OCI-LY3 (cell line): ENCODE measurements around the gene CNTNAP2.

Experiments
- H2AFZ ChIP-seq: fragments of 200-600, 300-600 bp; shearing (Covaris generic); 2 replicates; pipeline ENCODE4 v1.6.0; 2014; ENCODE audit warnings: antibody characterized with exemption, low read depth, low read length
- H3K27ac ChIP-seq: fragments of 200-600, 300-600 bp; sonication (generic); 2 replicates; pipeline ENCODE4 v1.5.1; 2014; ENCODE audit warnings: mild to moderate bottlenecking, low read length, moderate library complexity, mixed read lengths
- H3K27me3 ChIP-seq: fragments of 200-600, 300-600 bp; sonication (generic); 2 replicates; pipeline ENCODE4 v1.6.1; 2014; ENCODE audit warnings: low read depth, low read length, mixed read lengths
- H3K36me3 ChIP-seq: fragments of 200-600, 300-600 bp; sonication (generic); replicated peaks from 2 replicates; pipeline ENCODE3; 2014; ENCODE audit warnings: low read depth, low read length, mixed read lengths
- H3K4me1 ChIP-seq: fragments of 300-600, 200-600 bp; sonication (generic); 2 replicates; pipeline ENCODE4 v1.6.1; 2014; ENCODE audit warnings: low read length, mixed read lengths
- H3K4me2 ChIP-seq: fragments of 200-600, 300-600 bp; sonication (generic); 2 replicates; pipeline ENCODE4 v1.6.1; 2014; ENCODE audit warnings: low read length, mixed read lengths
- H3K4me3 ChIP-seq: fragments of 300-600, 200-600 bp; sonication (generic); 2 replicates; pipeline ENCODE4 v1.5.1; 2014; ENCODE audit warnings: antibody characterized with exemption, mild to moderate bottlenecking, low read length, moderate library complexity
- H3K79me2 ChIP-seq: fragments of 300-600, 200-600 bp; shearing (Covaris generic); 2 replicates; pipeline ENCODE4 v1.6.1; 2014; ENCODE audit warnings: mild to moderate bottlenecking, low read length, mixed read lengths
- H3K9ac ChIP-seq: fragments of 300-600, 200-600 bp; shearing (Covaris generic); 2 replicates; pipeline ENCODE4 v1.6.0; 2014; ENCODE audit warnings: mild to moderate bottlenecking, low read length, moderate library complexity
- H3K9me3 ChIP-seq: fragments of 200-600, 300-600 bp; shearing (Covaris generic); 2 replicates; pipeline ENCODE4 v1.6.1; 2014; ENCODE audit warnings: low read length, mixed read lengths; ENCODE audit not compliant: insufficient read depth
- H4K20me1 ChIP-seq: fragments of 200-600, 300-600 bp; sonication (generic); 2 replicates; pipeline ENCODE4 v1.6.1; 2016; ENCODE audit warnings: low read length, mixed read lengths; ENCODE audit not compliant: insufficient read depth
- EZH2phosphoT487 ChIP-seq: fragments of 200-600 bp; shearing (Covaris generic); IDR thresholded peaks from 2 replicates; pipeline ENCODE4 v1.6.1; 2018; ENCODE audit warnings: antibody characterized with exemption, mixed run types, low read depth
- TF ChIP-seq, protein P1 (sequence below): fragments of 200-600, 300-600 bp; sonication (generic); IDR thresholded peaks from 2 replicates; pipeline ENCODE4 v1.5.1; 2014; ENCODE audit warnings: antibody characterized with exemption, low read length, low read depth

Gene CNTNAP2

DNA sequence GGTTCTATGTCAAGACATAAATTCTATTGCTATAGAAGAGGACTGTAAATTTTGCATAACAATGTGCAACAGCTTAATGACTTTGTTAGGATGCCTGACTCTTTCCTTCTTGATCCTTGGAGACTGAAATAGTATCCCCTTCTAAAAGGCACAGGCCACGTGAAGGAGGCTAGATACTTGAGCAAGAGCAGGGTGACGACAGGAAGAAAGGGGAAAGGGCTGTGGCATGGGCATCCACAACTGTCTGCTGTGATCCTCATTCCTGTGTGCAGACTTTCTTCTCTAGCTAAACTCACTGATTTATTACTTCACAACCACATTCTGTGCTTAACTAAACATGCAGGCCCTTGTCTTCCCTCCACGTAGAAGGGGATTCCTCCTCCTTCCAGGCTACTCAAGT is 1362.2 kb downstream of the CNTNAP2 start:
- no peak for TF ChIP-seq EZH2phosphoT487
- TF ChIP-seq, protein P1, sequence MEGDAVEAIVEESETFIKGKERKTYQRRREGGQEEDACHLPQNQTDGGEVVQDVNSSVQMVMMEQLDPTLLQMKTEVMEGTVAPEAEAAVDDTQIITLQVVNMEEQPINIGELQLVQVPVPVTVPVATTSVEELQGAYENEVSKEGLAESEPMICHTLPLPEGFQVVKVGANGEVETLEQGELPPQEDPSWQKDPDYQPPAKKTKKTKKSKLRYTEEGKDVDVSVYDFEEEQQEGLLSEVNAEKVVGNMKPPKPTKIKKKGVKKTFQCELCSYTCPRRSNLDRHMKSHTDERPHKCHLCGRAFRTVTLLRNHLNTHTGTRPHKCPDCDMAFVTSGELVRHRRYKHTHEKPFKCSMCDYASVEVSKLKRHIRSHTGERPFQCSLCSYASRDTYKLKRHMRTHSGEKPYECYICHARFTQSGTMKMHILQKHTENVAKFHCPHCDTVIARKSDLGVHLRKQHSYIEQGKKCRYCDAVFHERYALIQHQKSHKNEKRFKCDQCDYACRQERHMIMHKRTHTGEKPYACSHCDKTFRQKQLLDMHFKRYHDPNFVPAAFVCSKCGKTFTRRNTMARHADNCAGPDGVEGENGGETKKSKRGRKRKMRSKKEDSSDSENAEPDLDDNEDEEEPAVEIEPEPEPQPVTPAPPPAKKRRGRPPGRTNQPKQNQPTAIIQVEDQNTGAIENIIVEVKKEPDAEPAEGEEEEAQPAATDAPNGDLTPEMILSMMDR = no peak
- Histone ChIP-seq H3K4me1 (0 out of 2 replicates have a peak, but pooled peaks cover 3% of the 10 kb centered on the region), H3K27me3 (no peaks in the 10 kb centered on the region), H2AFZ (no peak overlapping the region), H3K27ac (no peak overlapping the region), H4K20me1 (no peaks in the 10 kb centered on the region), H3K9ac (no peak overlapping the region), H3K79me2 (no peaks in the 10 kb centered on the region), H3K9me3 (no peaks in the 10 kb centered on the region), H3K36me3 (no peaks in the 10 kb centered on the region), H3K4me3 (no peak overlapping the region), H3K4me2 (no peak overlapping the region)

DNA sequence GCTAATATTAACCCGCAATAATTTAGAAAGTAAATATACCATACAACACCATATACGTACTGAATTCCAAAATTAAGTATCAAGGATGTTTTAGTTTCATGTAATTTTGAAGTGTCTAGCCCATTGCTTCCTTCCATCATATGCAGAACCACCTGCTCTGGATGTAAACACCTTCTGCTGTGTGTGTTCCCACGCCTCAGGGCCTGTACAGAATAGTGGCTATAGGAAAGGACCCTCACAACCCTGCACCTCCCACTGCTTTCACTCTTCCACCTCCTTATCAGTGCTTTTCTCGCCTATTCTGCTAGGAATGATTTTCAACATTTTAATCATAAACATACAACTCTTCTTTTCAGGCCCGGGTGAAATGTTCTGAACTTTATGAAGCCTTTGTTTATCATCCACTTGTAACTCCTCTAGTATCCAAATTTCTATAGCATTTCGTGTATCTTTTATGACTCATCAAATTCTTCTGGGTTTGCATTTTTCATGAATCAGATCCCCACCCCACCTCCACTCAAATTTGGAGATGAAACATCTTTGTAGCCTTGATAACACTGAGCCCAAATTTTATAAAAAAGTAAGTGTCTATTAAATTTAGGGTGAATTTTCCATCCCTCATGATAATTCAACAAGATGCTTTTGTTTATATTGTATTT is 1367.2 kb downstream of the CNTNAP2 start:
- H3K27ac ChIP-seq = no peak overlapping the region
- no peak for TF ChIP-seq EZH2phosphoT487
- H3K4me3 ChIP-seq = no peak overlapping the region
- no peaks in the 10 kb centered on the region for H3K79me2 ChIP-seq
- 0 out of 2 replicates have a peak, but pooled peaks cover 3% of the 10 kb centered on the region for H3K4me1 ChIP-seq
- H3K27me3 ChIP-seq = no peaks in the 10 kb centered on the region
- H4K20me1 ChIP-seq = no peaks in the 10 kb centered on the region
- no peak overlapping the region for H3K9ac ChIP-seq
- no peaks in the 10 kb centered on the region for H3K9me3 ChIP-seq
- H3K4me2 ChIP-seq = no peak overlapping the region
- no peak overlapping the region for H2AFZ ChIP-seq
- no peaks in the 10 kb centered on the region for H3K36me3 ChIP-seq

DNA sequence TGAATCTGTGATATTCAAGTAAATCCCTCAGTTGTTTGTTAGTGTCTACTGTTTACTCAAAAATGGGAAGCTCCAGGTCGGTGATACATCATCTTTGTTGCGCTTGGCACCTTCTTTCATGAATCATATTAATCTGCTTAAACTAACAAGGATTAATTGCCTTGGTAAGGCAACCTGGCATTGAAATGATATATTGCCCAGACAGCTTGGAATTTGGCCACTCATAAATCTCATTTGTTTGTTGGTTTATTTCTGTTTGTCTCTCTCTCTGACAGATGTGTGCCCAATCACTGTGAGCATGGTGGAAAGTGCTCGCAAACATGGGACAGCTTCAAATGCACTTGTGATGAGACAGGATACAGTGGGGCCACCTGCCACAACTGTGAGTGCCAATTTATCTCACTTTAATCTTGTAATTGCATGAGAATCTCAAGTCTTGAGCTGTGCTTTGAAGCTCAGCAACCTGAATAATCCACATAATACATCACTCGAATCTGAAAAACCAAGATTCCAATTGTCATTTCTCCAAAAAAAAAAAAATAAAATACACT is 1369.1 kb downstream of the CNTNAP2 start:
- TF ChIP-seq EZH2phosphoT487 = no peak
- TF ChIP-seq, protein P1 = no peak
- Histone ChIP-seq H3K27me3 (no peaks in the 10 kb centered on the region), H2AFZ (no peak overlapping the region), H3K4me3 (no peak overlapping the region), H3K36me3 (no peaks in the 10 kb centered on the region), H3K9ac (no peak overlapping the region), H3K79me2 (no peaks in the 10 kb centered on the region), H3K4me1 (no peaks in the 10 kb centered on the region), H3K27ac (no peak overlapping the region), H3K9me3 (no peaks in the 10 kb centered on the region), H4K20me1 (no peaks in the 10 kb centered on the region), H3K4me2 (no peak overlapping the region)

DNA sequence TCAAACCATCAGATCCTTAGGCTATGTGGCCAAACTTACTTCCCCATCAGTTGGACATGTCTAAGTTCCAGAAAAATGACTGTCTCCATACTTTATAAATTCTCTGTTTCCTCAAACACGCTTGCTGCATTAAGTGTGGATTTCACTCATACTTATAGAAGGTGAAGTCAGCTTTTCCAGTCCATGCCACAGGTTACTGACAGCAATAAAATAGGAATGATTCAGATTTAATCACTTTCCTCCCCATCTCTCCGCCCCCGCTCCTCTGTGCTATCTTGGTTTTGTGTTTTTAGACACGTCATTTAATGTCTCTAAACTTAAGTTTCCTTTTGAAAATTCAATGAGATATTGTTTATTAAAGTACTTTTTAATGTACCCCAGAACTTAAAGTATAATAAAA is 1376.0 kb downstream of the CNTNAP2 start:
- Histone ChIP-seq H3K27ac (no peak overlapping the region), H3K9me3 (no peaks in the 10 kb centered on the region), H3K36me3 (no peaks in the 10 kb centered on the region), H3K4me2 (no peak overlapping the region), H3K27me3 (no peaks in the 10 kb centered on the region), H3K9ac (no peak overlapping the region), H3K4me1 (no peaks in the 10 kb centered on the region), H2AFZ (no peak overlapping the region), H4K20me1 (no peaks in the 10 kb centered on the region), H3K4me3 (no peak overlapping the region), H3K79me2 (no peaks in the 10 kb centered on the region)
- TF ChIP-seq, protein P1 = no peak
- no peak for TF ChIP-seq EZH2phosphoT487
